GM19324 (cell line): ENCODE measurements around the gene ZFP91.

Experiments
- ATAC-seq: cut with Tn5 transposase; IDR thresholded peaks from one replicate; pipeline ENCODE4 v1.9.1; 2021; ENCODE audit warnings: mild to moderate bottlenecking, moderate library complexity; ENCODE audit not compliant: unreplicated experiment, low FRiP score

The ZFP91 gene

GRCh38 chr11:58628446-58628845 lies 49.6 kb downstream of the ZFP91 start:
- no peak for ATAC-seq

DNA sequence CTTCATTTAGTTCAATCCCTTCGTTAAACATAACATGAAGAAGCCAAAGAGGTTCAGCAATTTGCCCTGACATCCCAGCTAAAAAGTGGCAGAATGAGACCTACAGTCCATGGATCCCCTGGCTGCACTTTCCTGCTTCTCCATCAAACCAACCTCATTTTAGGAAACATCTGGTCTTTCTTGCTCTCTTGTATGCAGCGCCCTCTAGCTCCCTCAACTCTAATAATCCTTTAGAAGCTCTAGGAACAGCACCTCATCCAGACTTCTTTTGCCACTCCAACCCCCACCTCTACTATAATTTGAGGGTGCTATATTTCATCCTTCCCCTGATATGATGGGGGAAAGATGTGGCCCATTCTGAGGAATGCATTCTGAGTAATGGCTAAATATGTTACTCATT lies 51.0 kb downstream of the ZFP91 start:
- no peak for ATAC-seq

DNA sequence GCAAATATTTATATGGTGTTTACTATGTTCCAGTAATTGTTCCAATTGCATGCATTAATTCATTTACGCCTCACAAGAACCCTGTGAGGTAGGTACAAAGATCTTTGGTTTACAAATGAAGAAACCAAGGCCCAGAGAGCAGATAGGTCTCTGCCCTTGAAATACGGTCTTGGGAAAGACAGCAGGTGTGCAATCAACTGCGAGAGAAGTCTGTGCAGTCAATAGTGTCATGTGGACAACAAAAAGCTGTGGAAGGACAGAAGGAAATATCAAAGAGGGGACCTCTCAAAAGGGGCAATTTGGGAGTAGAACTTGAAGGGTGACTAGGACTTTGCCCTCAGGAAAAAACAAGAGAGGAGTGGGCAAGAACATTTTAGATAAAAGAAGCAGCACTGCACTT lies 52.5 kb downstream of the ZFP91 start:
- ATAC-seq, result no peak

DNA sequence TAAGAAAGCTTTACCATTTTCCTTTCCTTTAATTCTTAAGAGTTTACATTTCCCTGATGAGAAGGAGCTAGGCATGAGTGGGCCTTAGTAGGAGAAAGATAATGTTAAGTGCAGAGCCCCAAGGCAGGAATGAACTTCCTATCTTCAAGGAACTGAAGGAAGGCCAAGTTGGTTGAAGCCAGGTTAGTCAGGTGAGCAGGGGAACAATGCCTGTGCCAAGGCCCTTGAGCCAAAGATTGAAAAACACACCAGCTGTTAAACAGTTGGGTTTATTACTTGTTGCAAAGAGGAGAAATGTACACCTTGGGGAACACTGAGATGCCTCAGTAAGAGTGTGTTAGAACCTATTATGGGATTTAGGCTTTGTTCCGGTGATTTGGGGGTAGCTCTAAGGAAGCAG lies 53.6 kb downstream of the ZFP91 start:
- ATAC-seq, result no peak

GRCh38 chr11:58636587-58636986 lies 57.7 kb downstream of the ZFP91 start:
- ATAC-seq, result no peak

- ATAC-seq, result no peak
These were observed 58.5 kb downstream of the ZFP91 start for GRCh38 chr11:58637371-58637770.

- no peak for ATAC-seq
These were observed 60.2 kb downstream of the ZFP91 start for GRCh38 chr11:58639103-58639502.

- no peak for ATAC-seq
These were observed 60.8 kb downstream of the ZFP91 start for GRCh38 chr11:58639669-58640068.

DNA sequence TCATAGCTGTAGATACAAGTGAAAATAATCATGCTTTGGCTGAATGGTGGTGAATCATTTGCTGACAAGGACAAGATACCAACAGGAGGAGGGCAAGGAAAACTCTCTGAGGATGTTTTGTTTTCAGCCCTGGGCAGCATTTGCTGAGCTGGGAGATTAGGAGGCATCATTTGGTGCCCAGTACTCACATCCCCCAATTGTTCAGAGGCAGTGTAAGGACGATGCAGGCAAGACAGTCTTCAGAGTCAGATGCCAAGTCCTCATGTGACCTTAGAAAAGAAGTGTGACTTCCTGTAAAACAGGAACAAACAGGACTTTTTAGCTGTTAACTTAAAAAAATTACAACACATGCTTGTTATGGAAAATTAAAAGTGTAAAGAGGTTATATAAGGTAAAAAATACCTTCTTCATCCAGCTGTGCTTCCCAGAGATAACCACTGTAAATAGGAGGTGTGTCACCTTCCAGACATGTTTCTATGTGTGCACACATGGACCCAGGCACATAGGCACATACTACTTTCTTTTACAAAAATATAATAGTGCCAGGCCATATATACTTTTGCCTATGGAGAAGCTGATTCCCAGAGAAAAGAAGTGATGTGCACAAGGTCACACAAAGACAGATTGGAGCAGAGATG lies 61.6 kb downstream of the ZFP91 start:
- ATAC-seq, result no peak

DNA sequence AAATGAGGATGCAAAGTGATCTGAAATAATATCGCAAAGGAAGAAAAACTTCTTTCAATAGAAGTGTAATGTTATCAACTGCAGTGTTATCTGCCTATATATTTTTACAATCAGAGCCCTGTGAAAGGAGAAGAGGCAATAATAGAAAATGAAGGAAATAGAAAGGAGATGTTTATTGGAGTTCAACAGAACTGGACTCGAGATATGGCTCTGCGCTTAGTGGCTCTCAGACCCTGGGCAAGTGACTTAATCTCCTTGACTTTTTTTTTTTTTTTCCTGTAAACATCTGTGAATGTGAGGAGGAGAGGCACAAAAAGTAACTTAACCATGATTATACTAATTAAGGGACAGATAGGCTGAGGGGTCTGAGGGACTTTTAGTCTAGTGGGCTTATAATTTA lies 62.5 kb downstream of the ZFP91 start:
- no peak for ATAC-seq

DNA sequence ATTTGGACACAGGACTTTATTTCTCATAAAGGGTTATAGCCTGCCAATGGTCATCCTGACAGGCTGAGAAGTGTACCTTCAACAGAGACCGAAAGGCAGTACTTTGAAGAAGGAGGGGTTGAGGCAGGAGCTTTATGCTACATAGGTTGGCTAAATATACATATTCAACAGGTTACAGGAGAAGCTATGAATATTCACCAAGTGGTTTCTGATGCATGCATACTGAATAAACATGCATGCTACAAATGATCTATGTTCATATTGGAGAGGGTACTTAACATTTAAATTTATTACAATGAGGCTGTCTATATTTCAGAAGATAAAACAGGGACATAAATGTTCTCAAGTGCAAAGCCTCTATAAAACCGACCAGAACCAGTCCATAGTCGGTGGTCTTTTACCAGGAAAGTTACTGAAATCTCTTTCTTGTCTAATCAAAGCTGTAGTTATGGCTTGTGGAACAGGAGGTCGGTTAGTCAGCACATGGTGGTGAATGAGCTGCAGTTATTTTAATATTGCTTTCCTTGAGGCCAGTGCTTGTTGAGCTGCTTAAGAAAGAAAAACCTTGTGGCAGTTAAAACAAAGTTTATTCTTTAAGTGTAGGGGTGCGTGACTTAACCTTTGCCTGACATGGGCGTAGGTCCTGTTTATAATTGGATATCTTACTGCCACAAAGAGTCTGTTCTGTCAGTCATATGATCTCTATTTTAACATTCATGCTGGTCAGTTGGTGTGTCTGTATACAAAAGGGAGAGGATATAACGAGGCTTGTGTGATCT lies 63.1 kb downstream of the ZFP91 start:
- no peak for ATAC-seq

GRCh38 chr11:58645854-58646253 lies 67.0 kb downstream of the ZFP91 start:
- ATAC-seq, result no peak

- peak; percentile 77 for ATAC-seq
These were observed 68.4 kb downstream of the ZFP91 start for GRCh38 chr11:58647141-58647699.

GRCh38 chr11:58647866-58648265 lies 69.0 kb downstream of the ZFP91 start:
- ATAC-seq, result no peak

GRCh38 chr11:58649623-58650022 lies 70.8 kb downstream of the ZFP91 start:
- ATAC-seq, result no peak

- no peak for ATAC-seq
These were observed 71.6 kb downstream of the ZFP91 start for GRCh38 chr11:58650496-58650895.

DNA sequence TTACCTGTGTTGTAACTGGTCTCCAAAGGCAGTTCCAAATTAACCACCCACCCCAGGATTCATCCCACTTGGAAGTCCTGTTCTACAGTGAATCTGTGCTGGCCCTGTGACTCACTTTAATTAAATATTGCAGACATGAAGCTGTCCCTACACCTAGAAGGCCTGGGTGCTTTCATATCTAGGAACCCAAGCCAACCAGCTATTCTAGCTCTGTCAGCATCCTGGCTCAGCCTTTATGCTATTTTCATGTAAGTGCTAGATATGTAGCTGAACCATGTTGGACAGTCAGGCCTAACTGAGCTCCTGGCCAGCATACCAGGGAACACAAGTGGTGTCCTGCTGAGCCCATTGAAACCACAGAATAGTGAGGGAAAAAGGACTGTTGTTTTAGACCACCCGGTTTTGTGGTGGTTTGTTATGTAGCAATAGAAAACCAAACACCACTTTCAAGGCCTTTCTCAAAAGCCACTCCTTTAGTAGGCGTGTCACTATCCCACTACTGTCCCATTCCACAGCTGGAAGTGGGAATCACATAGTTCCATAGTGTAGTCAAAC lies 73.9 kb downstream of the ZFP91 start:
- no peak for ATAC-seq

- peak; percentile 92 for ATAC-seq
These were observed 75.4 kb downstream of the ZFP91 start for GRCh38 chr11:58654079-58654907.

DNA sequence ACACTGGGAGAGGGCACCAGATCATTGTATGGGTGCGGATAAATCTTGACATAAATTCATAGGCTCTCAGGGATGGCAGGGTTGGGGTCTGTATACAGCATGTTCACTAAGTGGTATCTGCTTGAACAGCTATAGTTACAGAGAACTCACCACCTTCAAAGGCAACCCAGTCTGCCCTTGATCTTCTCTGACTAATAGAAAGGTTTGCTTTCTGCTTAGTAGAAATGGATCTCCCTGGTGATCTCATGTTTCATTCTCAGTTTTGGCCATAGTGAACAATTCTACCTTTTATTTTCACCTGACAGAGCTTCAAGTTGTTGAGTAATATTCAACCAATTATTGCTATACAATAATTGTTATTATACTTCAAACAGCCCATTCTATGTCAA lies 76.0 kb downstream of the ZFP91 start:
- ATAC-seq, result no peak

DNA sequence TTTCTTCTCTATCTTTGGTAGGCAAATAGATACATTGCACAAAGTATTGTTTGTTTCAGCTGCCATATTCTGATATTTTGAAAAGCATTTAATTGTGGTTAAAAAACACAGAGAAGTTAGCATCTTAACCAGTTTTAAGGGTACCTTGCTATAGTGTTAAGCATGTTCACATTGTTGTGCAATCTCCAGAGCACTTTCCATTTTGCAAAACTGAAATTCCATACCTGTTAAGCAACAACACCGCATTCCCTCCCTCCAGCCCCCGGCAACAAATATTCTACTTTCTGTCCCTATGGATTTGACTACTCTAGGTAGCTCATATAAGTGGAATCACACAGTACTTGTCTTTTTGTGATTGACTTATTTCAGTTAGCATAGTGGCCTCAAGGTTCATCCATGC lies 77.5 kb downstream of the ZFP91 start:
- no peak for ATAC-seq

DNA sequence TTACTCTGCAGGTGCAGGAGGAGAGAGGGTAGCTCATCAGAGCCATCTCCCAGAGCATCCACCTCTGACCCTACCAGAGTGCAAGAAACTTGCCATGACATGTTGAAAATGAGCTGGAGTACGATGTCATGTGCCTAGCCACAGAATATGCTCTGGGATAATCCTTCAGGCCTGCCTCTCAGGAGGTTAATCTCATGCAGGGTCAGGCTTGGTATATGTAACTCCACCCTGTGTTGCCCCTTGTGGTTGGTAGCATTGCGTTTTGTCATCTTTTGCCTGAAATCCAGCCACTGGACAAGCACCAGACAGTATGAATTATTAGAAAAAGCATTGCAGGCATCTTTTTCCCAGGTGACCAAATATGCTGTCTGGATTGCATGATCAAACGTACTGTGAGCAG lies 79.8 kb downstream of the ZFP91 start:
- no peak for ATAC-seq
